HUES48 (cell line): ENCODE data around the gene USP34.

Experiments
- H3K27ac ChIP-seq: one replicate; pipeline ENCODE4 v1.7.0; 2013; ENCODE audit warnings: low read depth, low read length, inconsistent platforms
- H3K27me3 ChIP-seq: 2 replicates; pipeline ENCODE4 v1.6.1; 2013; ENCODE audit warnings: mild to moderate bottlenecking, low read length; ENCODE audit not compliant: control insufficient read depth, insufficient read depth
- H3K36me3 ChIP-seq: 2 replicates; pipeline ENCODE4 v1.6.1; 2013; ENCODE audit warnings: low read length; ENCODE audit not compliant: control insufficient read depth, insufficient read depth
- H3K4me1 ChIP-seq: 2 replicates; pipeline ENCODE4 v1.6.1; 2013; ENCODE audit warnings: mild to moderate bottlenecking, low read length; ENCODE audit not compliant: control insufficient read depth, insufficient read depth
- H3K4me3 ChIP-seq: 2 replicates; pipeline ENCODE4 v1.5.1; 2013; ENCODE audit warnings: mild to moderate bottlenecking, low read depth, low read length
- H3K9ac ChIP-seq: 2 replicates; pipeline ENCODE4 v1.6.1; 2013; ENCODE audit warnings: mild to moderate bottlenecking, low read depth, low read length, moderate library complexity
- H3K9me3 ChIP-seq: 2 replicates; pipeline ENCODE4 v1.6.1; 2013; ENCODE audit warnings: low read length; ENCODE audit not compliant: control insufficient read depth, insufficient read depth

The USP34 gene, protein sequence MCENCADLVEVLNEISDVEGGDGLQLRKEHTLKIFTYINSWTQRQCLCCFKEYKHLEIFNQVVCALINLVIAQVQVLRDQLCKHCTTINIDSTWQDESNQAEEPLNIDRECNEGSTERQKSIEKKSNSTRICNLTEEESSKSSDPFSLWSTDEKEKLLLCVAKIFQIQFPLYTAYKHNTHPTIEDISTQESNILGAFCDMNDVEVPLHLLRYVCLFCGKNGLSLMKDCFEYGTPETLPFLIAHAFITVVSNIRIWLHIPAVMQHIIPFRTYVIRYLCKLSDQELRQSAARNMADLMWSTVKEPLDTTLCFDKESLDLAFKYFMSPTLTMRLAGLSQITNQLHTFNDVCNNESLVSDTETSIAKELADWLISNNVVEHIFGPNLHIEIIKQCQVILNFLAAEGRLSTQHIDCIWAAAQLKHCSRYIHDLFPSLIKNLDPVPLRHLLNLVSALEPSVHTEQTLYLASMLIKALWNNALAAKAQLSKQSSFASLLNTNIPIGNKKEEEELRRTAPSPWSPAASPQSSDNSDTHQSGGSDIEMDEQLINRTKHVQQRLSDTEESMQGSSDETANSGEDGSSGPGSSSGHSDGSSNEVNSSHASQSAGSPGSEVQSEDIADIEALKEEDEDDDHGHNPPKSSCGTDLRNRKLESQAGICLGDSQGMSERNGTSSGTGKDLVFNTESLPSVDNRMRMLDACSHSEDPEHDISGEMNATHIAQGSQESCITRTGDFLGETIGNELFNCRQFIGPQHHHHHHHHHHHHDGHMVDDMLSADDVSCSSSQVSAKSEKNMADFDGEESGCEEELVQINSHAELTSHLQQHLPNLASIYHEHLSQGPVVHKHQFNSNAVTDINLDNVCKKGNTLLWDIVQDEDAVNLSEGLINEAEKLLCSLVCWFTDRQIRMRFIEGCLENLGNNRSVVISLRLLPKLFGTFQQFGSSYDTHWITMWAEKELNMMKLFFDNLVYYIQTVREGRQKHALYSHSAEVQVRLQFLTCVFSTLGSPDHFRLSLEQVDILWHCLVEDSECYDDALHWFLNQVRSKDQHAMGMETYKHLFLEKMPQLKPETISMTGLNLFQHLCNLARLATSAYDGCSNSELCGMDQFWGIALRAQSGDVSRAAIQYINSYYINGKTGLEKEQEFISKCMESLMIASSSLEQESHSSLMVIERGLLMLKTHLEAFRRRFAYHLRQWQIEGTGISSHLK (N-terminal part only)

GRCh38 chr2:61470965-61471904 is at the start of gene USP34:
USP34 (minus strand) TSS chr2:61471087; CDS start chr2:61470692, 395 bp downstream.
- peaks cover 6% of the 10 kb centered on the region; the same call in 1 of the 2 replicates for H3K4me1 ChIP-seq
- no peaks in the 10 kb centered on the region for H3K9me3 ChIP-seq
- H3K27ac ChIP-seq: peak within 1 kb of the TSS; percentile 99
- H3K9ac ChIP-seq: peak within 1 kb of the TSS; percentile 93
- H3K4me3 ChIP-seq: peak within 1 kb of the TSS; percentile 89
- H3K27me3 ChIP-seq: no peaks in the 10 kb centered on the region
- peaks cover 15% of the 10 kb centered on the region for H3K36me3 ChIP-seq

GRCh38 chr2:61520261-61520660 is 49.4 kb upstream of the USP34 start:
- Histone ChIP-seq H3K27ac (no peak overlapping the region), H3K36me3 (peaks cover 98% of the 10 kb centered on the region)

GRCh38 chr2:61512768-61513398 is 42.0 kb upstream of the USP34 start:
- H3K4me3 ChIP-seq: no peak overlapping the region
- H3K27ac ChIP-seq: no peak overlapping the region
- no peaks in the 10 kb centered on the region for H3K27me3 ChIP-seq
- no peak overlapping the region for H3K9ac ChIP-seq
- no peaks in the 10 kb centered on the region for H3K4me1 ChIP-seq
- H3K9me3 ChIP-seq: no peaks in the 10 kb centered on the region
- peaks cover 97% of the 10 kb centered on the region for H3K36me3 ChIP-seq

More at GRCh38 chr2:61520261-61520660, 49.4 kb upstream of the USP34 start:
- no peaks in the 10 kb centered on the region for H3K27me3 ChIP-seq
- H3K9ac ChIP-seq: no peak overlapping the region
- H3K9me3 ChIP-seq: no peaks in the 10 kb centered on the region
- H3K4me3 ChIP-seq: no peak overlapping the region
- H3K4me1 ChIP-seq: peaks cover 2% of the 10 kb centered on the region; the same call in 1 of the 2 replicates

- no peak overlapping the region for H3K27ac ChIP-seq
- no peaks in the 10 kb centered on the region for H3K9me3 ChIP-seq
- H3K4me3 ChIP-seq: no peak overlapping the region
- no peak overlapping the region for H3K9ac ChIP-seq
- peaks cover 96% of the 10 kb centered on the region for H3K36me3 ChIP-seq
- H3K27me3 ChIP-seq: no peaks in the 10 kb centered on the region
- H3K4me1 ChIP-seq: no peaks in the 10 kb centered on the region
Measured at GRCh38 chr2:61510674-61511671, 40.1 kb upstream of the USP34 start.

DNA sequence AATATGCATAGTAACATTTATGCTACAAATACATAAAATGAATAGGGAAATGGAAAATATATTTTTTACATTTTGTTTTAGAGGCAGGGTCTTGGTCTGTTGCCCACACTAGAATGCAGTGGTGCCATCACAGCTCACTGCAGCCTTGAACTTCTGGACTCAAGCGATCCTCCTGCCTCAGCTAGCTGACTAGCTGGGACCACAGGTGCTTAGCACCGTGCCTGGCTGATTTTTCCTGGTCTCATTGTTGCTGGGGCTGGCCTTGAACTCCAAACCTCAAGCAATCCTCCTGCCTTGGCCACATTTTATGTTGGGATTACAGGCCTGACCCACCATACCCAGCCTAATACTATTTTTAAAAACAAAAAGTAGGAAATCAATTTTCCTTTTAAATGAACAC is 34.1 kb upstream of the USP34 start:
- Histone ChIP-seq H3K27ac (no peak overlapping the region), H3K4me1 (no peaks in the 10 kb centered on the region), H3K36me3 (peaks cover 94% of the 10 kb centered on the region), H3K27me3 (no peaks in the 10 kb centered on the region), H3K9ac (no peak overlapping the region), H3K4me3 (no peak overlapping the region), H3K9me3 (no peaks in the 10 kb centered on the region)

DNA sequence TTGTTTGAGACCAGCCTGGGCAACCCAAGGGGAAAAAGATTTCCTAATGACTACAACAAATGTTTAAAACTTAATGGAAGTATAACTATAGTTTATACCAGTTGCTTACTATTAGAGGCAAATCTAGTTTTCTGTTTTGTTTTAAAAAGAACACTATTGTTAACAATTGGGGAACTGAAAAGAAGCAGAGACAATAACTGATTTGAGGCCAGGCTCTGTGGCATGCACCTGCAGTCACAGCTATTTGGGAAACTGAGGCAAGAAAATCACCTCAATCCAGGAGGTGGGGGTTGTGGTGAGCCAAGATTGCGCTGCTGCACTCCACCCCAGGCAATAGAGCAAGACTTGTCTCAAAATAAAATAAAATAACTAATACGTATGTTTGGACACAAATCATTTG is 28.2 kb upstream of the USP34 start:
- Histone ChIP-seq H3K4me3 (no peak overlapping the region), H3K9me3 (no peaks in the 10 kb centered on the region), H3K4me1 (no peaks in the 10 kb centered on the region), H3K9ac (no peak overlapping the region), H3K27me3 (no peaks in the 10 kb centered on the region), H3K36me3 (peaks cover 96% of the 10 kb centered on the region), H3K27ac (no peak overlapping the region)

DNA sequence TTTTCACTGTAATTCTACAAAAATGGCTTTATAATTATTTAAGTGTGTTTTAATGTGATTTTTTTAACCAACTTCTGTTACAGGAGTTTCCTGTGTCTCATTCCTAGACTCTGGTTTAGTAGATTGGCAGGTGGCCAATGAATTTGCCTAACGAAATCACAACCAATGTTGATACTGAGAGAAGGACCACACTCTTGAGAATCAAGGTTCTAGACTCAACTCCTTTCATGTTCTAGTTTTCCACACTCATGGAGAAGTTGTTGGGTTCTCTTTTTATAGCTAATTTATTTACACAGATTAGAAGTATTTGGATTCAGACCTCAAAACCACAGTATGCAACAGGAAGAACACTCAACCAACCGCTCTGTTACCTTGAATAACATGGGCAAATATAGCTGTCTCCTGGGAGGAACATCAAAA is 22.6 kb upstream of the USP34 start:
- Histone ChIP-seq H3K4me3 (no peak overlapping the region), H3K9me3 (no peaks in the 10 kb centered on the region), H3K27ac (no peak overlapping the region), H3K9ac (no peak overlapping the region), H3K4me1 (no peaks in the 10 kb centered on the region), H3K27me3 (no peaks in the 10 kb centered on the region), H3K36me3 (peaks cover 98% of the 10 kb centered on the region)

DNA sequence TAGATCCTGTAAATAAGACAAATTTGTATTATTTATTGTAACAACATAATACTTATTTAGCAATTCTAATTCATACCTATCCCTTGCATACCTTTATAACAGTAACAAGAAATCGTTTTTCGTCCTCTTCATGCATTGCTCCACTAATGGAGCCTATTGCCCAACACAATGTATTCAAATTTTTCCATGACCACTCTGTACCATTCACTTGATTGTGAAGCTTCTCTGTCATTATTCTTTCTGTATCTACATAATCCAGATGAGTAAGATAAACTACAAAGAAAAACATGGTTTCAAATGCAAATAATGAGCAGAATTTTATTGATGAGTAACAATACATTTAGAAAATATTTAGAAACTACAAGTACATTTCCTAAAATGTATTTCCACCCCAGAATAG is 21.6 kb upstream of the USP34 start:
- Histone ChIP-seq H3K4me1 (no peaks in the 10 kb centered on the region), H3K36me3 (peaks cover 98% of the 10 kb centered on the region), H3K9me3 (no peaks in the 10 kb centered on the region), H3K27ac (no peak overlapping the region), H3K27me3 (no peaks in the 10 kb centered on the region), H3K4me3 (no peak overlapping the region), H3K9ac (no peak overlapping the region)

DNA sequence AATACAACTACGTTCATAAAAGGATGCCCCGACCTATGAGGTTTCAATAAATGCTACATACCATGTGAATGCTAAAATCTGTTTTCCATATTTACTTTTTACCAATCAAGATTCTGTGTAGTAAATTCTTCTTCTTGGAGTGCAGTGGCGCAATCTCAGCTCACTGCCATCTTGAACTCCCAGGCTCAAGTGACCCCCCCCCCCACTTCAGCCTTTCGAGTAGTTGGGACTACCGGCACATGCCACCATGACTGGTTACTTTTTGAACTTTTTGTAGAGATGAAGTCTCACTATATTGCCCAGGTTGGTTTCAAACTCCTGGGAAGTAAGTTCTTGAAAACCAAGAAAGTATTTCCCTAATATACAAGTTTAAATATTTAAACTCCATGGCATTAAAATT is 14.4 kb upstream of the USP34 start:
- H3K27ac ChIP-seq: no peak overlapping the region
- no peaks in the 10 kb centered on the region for H3K4me1 ChIP-seq
- H3K36me3 ChIP-seq: peaks cover 96% of the 10 kb centered on the region

More for the DNA sequence above, 14.4 kb upstream of the USP34 start:
- Histone ChIP-seq H3K9ac (no peak overlapping the region), H3K27me3 (no peaks in the 10 kb centered on the region), H3K9me3 (no peaks in the 10 kb centered on the region), H3K4me3 (no peak overlapping the region)
